Frontal cortex (tissue), 4 donors: ENCODE results near the gene GMDS. TPM values are rescaled to one million over a fixed set of nuclear protein-coding genes. Genes with fewer than 3 reads are reported as not detected.

Experiments
- DNase-seq, 2 donors: peaks; one replicate each; pipeline ENCODE4 v3.0.0; 2012; ENCODE audit warnings: low spot score in 2 of 2
- FAIRE-seq: peaks from 2 replicates; lab custom pipeline; 2012; peaks lifted over from hg19 to GRCh38; lab: Jason Lieb, UNC
- total RNA-seq: library from RNA; depleted of rRNA; stranded (reverse); fragments of >200 nt; gene quantifications from one replicate; pipeline ENCODE4 v1.2.3, GENCODE V29; 2014
- donor health status: control.
- donor health status: control.
- donor health status: control.

Gene GMDS
- total RNA-seq, 1 donor from 2014 or later = 5.3 TPM

GRCh38 chr6:1777921-1778685, 467.3 kb downstream of the GMDS start:
- no peak for FAIRE-seq
- DNase-seq = no peak

DNA sequence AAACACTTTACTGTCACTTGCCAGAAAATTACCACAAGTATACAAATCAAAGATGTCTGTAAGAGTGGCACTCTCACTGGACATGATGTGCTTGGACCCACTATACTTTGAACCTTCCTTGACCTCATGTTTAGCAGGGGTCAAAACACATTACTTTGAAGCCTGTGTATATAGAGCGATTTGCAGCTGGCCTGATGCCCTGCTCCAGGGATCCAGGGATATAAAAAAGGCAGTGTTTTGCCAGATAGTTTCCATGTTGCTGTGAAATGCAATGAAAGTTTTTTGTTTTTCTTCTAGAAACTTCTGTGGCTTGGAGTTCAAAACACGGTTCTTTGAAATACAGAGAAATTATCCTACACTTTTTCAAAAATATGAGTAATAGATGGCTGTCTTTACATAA, 470.0 kb downstream of the GMDS start:
- FAIRE-seq (no peak), DNase-seq (no peak)

DNA sequence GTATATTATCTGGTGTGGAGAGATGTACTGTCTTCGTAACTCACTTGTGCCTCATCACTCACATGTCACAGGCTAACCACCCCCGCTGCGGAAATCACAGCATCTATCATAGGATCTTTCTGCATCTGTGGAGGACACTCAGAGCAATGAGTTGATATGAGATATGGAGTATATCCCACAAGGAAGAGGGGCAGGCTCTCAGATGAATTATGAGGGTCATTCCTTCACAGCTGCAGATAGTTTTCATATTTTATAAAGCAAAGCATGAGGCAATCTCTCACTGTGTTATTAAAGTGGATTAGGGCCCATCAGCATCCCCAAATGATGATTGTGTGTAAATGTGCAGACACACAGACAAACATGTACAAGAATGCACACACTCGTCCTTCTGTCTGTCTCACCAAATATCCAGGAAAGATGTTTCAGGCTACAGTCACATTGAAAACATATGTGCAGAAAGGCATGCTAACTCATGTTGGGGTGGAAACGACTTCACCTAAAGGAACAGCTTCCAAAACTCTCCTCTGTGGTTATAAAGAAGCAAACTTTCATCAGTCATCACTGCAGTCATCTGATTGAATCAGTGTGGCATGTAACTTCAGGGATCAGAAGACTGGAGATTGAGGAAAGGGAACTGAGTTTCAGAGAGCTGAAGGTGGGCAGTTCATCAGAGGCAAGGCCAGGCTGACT, 471.0 kb downstream of the GMDS start:
- no peak for DNase-seq
- no peak for FAIRE-seq

- FAIRE-seq (no peak), DNase-seq (no peak)
Measured at GRCh38 chr6:1773700-1774099, 471.7 kb downstream of the GMDS start.

- DNase-seq (no peak), FAIRE-seq (no peak)
Measured at GRCh38 chr6:1770968-1771723, 474.3 kb downstream of the GMDS start.

GRCh38 chr6:1770435-1770843, 475.0 kb downstream of the GMDS start:
- FAIRE-seq (no peak), DNase-seq (no peak)

DNA sequence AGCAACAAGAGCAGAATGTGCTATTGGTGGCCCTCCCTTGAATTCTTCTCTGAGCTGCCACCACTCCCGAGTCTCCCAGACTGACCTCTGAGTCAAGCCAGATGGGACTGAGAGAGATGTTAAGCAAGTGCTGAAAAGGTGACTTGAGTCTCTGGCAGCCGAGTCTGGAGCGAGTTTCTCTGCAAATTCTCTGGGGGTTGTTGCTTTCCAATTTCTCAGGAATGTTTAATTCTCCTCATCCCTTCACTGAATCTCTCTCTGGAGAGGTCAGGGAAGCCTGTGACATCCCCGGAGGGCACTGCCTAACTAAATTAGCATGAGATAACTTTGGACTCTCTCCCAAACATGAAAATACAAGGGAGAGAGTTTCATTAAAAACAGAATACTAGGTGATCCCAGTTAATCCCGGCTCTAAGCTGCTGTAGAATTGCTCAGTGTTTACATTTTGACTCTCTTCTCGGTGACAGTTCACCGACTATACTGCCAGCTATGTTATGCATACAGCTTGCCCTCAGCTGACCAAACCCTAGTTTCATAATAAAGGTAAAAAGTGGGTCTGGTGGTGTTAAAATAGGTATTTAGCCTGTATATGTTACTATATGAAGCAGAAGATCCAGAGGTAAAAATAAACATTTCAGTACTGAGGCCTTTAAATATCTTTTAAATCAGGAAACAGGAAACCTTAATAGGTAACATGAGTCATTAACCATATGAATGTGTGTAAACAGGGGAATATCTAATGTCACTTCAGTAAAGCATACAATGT, 477.7 kb downstream of the GMDS start:
- FAIRE-seq = no peak
- DNase-seq = no peak

GRCh38 chr6:1766654-1767053, 478.8 kb downstream of the GMDS start:
- no peak for FAIRE-seq
- no peak for DNase-seq

DNA sequence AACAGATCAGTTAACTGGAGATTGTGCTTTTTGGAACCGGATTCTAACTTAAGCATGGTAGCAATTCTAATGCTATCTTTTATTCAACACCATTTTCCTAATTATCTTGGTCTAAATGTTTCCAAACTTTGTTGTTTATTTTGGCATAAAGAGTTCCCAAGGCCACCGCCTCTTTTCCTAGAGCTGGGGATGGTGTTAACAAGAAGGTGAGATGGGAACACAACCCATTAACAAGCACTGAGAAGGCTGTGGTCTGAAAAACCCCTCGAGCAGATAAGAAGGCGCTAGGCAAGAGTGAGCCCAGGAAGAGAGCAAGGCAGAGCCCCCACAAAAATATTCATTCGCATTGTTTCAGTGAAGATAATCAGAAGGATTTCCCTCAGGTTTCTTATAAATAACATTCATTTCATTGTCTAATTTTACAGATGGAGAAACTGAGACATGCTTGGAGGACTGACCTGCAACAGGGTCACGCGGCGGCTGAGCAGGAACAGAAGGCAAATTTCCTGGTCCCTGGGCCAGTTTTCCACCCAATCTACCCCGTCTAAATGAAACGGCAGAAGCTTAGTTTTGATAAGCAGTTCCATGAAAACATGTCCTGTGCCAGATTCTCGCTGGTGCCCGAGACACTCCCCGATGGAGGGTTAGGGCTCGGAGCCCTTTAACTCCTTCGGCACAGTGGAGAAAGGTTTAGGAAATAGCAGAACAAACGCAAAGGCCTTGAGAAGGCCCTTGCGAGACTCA, 480.1 kb downstream of the GMDS start:
- FAIRE-seq = no peak
- DNase-seq = no peak

DNA sequence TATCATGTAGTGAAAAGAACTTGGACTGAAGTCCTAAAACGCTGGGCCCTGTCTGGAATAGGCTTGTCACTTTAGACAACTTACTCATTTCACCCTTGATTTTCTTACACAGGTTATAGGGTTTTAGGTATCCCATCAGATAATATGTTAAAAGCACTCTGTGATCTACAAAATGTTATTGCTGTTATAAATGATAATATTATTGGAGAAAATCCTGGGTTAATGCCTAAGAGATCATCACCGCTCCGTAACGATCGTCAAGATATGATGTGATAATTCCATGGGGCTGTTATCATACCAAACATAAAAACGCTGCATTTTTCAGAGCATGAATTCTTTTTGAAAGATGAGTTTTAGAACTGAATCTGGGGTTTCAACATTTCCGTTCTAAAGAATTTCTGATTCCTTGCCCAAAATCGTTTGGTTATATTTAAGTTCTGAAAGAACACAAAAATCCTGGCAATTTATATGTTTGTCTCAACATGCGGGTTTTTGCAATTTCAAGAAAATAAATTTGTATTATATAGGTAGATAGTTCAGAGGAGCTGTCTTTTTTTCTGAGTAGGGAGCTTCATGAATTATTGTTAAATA, 480.9 kb downstream of the GMDS start:
- FAIRE-seq (no peak), DNase-seq (no peak)

DNA sequence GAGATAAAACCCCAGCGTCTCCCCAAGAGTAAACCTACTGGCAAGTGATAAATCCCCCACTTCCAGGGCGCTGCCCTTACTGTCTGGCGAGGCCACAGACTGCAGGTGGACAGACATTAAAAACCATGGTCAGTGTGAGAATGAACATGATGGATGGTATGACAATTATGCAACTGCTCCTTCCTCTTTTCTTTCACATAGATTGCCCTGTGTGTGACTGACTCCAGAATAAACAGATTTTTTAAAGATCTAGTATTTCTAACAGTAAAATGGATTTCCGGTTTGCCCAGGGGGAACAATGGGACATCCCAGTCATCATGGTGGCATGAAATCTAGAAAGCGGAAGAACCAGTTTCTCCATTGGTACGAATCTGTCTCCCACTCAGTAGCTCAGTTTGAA, 482.0 kb downstream of the GMDS start:
- FAIRE-seq = no peak
- no peak for DNase-seq

DNA sequence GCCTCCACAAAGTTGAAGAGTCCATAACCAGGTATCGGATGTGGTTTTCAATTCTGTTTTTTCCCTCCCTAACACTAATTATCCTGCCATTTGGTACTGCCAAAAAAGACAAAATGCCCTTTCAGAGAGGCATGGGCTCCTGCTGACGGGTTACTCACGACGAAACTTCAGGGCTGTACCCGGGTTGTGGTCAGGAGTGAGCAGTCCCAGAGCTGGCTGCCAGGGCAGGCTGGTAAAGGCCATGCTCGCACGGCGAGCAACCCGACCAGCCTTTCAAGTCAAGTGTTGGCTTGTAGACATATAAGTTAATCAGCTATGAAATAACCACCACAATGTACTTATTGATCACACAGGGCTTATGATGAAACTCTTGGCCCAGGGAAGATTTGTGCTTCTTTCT, 483.2 kb downstream of the GMDS start:
- no peak for FAIRE-seq
- no peak for DNase-seq

DNA sequence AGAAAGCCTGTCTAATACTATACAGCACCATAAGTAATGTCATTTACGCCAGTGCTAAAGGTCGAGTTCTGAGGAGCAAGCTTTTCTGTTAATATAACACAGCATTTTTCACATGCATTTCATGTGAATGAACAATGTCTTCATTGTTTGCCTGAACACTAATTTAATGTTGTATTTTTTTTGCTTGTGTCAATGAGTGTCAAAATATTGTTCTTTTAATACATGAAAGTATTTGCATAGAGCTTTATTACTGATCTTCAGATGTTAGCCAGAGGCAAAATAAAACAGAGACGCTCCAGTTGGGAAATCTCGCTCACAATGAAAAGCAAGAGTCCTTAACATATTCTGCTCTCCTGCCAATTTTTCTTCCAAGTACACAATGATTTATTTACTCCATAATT, 483.9 kb downstream of the GMDS start:
- no peak for FAIRE-seq
- DNase-seq = no peak

DNA sequence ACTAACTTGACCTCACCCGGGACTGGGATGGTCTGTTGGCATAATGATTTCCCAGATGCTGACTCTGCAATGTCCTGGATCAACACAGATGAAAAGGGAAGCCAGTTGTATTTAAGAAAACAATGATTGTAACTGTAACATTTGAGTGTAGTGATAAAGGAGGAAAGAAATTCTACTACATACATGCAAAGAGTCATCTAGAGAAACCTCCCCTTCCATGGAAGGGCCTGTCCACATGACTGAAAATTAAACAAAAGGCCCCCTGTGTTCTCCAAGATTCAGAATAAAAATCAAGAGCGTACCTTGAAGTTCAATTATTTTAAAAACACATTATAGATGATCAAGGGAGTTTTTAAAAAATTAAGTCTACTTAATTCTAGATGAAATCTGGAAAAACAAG, 484.5 kb downstream of the GMDS start:
- FAIRE-seq (no peak), DNase-seq (no peak)

- DNase-seq (no peak), FAIRE-seq (no peak)
Measured at GRCh38 chr6:1759870-1760269, 485.5 kb downstream of the GMDS start.

DNA sequence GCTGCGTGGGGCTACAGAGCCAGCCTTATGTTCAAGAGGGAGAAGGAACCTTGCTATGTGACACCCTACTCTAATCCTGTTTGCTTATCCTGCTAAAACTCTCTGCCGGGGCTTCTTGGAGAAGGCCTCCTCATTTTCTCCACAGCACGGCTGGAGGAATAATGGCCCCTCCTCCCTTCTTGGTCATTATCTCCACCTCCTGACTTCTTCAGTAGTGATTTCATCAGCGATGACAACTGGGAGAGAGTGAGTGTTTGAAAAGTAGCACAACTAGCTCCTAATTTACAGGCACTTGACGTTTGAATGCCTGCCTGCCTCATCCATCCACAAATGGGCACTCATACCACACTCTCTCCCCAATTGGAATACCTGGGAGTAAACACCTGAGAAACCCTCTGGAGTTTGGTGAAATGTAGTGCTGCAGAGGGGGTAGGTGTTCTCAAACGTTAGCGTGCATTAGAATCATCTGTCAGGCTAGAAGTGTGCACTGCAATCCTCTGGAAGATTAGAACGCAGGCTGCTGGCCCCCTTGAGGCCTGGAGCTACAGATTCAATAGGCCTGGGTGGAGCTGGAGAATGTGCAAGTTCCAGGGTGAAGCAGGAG, 487.2 kb downstream of the GMDS start:
- DNase-seq (no peak), FAIRE-seq (no peak)

DNA sequence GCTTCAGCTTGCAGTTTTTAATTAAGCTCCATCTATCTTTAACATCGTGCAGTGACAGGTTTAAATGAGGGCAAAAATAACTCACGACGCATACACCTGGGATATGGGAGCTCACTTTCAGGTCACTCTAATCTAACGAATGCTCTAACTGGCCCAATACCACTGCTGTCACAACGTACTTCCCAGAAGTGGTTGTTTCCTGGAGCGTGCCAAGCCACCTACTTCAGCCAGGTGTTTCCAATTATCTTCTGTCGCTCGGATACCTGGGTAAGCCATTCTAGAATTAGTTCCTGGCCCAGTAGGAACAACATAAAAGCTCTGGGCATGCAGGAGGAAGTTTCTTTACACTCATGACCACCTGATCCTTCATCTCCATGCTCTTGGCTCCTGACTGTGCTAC, 488.3 kb downstream of the GMDS start:
- DNase-seq (no peak), FAIRE-seq (no peak)

DNA sequence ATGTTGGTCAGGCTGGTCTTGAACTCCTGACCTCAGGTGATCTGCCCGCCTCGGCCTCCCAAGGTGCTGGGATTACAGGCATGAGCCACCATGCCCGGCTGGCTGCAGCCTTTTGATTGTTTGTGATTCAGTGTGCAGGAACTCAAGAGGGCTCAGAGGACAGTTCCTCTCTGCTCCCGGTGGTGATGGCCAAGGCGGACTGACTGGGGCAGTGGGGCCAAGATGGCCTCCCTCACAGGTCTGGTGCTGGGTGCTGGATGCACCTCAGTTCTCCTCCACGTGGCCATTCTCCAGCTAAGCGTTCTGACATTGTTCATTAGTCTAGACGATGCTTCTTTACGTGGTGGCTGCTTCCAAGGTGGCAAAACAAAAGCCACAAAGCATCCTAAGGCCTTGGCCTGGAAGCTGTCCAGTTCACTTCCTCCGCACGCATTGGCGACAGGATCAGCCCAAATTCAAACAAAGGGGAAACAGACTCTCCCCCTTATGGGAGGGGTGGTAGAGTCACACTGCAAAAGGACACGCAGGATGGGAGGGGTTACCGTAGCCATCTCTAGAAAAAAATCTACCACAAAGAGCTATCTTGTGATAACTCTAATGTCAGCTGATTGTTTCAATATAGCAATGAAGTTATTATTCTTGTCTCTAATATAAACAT, 488.8 kb downstream of the GMDS start:
- no peak for FAIRE-seq
- DNase-seq = no peak
